Heart left ventricle (tissue), 13 donors: Measurements from ENCODE around the gene ITPR2.

Source experiments
- POLR2A ChIP-seq, 2 donors: fragments of 450-650 bp; IDR thresholded peaks; one replicate each; pipeline ENCODE4 v1.6.1; 2017; ENCODE audit warnings: antibody characterized with exemption in 2 of 2, mild to moderate bottlenecking in 2 of 2, moderate library complexity in 2 of 2
- TF ChIP-seq, protein P1 (sequence below), 12 donors: fragments of 200-600 bp; sonication (generic) in 4 of 12; IDR thresholded peaks; one replicate each; pipeline versions ENCODE4 v1.5.0 to v1.8.0; 2018 to 2022; ENCODE audit warnings: antibody characterized with exemption in 12 of 12, mild to moderate bottlenecking in 5 of 12
- donor health status: ischemic (EF 13 %, LVEDD 7.1; RV severe dilation, severe dysfunction).
- donor health status: DM: no; HTN: yes; CAD: no.
- donor health status: DM: no; HTN: no; CAD: no.
- donor health status: ischemic (EF 25% LVEDD 6.9; RV normal size, moderate dysfunction).
- donor health status: ischemic (EF 25% LVEDD 5.7; RV mildly dilated, moderate dysfunction).
- donor health status: ischemic (EF 35%, LVEDD 5.7; RV mildly dilated, moderate dysfunction).
- donor health status: nonischemic (EF 11% LVEDD 7.7; RV severe dilation, severe dysfunction).
- donor health status: DM: yes; HTN: yes; CAD: no.
- donor health status: PGD.
- donor health status: ischemic (EF 29% LVEDD 5.4; RV normal size, mild dysfunction).
- donor health status: nonischemic (EF 23%, LVEDD 6.1; RV moderate dilation, normal function).

DNA sequence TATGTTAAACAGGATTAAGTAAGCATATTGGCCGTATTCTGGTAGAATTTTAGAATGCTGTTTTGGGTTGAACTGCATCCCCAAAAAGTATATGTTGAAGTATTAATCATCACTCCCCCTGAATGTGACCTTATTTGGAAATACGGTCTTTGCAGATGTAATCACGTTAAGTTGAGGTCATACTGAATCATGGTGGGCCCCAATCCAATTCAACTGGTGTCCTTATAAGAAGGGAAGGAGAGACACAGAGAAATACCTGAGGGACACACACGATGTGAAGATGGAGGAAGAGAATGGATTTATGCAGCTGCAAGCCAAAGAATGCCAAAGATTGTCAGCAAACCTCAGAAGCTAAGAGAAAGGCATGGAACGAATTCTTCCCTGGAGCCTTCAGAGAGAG, 268.6 kb downstream of the ITPR2 start:
- no peak for TF ChIP-seq POLR2A (IDR thresholded peaks at IDR 0.05)
- TF ChIP-seq, protein P1, sequence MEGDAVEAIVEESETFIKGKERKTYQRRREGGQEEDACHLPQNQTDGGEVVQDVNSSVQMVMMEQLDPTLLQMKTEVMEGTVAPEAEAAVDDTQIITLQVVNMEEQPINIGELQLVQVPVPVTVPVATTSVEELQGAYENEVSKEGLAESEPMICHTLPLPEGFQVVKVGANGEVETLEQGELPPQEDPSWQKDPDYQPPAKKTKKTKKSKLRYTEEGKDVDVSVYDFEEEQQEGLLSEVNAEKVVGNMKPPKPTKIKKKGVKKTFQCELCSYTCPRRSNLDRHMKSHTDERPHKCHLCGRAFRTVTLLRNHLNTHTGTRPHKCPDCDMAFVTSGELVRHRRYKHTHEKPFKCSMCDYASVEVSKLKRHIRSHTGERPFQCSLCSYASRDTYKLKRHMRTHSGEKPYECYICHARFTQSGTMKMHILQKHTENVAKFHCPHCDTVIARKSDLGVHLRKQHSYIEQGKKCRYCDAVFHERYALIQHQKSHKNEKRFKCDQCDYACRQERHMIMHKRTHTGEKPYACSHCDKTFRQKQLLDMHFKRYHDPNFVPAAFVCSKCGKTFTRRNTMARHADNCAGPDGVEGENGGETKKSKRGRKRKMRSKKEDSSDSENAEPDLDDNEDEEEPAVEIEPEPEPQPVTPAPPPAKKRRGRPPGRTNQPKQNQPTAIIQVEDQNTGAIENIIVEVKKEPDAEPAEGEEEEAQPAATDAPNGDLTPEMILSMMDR (IDR thresholded peaks at IDR 0.05) = no peak
